NB4 (cell line): ENCODE measurements around the gene AGTPBP1.

ENCODE experiments used
- MYC ChIP-seq: IDR thresholded peaks from 2 replicates; pipeline ENCODE4 v1.6.1; 2011; ENCODE audit warnings: low read depth, low read length
- TF ChIP-seq, protein P1 (sequence below): IDR thresholded peaks from one replicate; pipeline ENCODE4 v1.5.1; 2012; ENCODE audit warnings: low read depth, low read length
- TF ChIP-seq, protein P2 (sequence below): IDR thresholded peaks from 2 replicates; pipeline ENCODE4 v1.6.1; 2011; ENCODE audit warnings: low read depth, low read length

DNA sequence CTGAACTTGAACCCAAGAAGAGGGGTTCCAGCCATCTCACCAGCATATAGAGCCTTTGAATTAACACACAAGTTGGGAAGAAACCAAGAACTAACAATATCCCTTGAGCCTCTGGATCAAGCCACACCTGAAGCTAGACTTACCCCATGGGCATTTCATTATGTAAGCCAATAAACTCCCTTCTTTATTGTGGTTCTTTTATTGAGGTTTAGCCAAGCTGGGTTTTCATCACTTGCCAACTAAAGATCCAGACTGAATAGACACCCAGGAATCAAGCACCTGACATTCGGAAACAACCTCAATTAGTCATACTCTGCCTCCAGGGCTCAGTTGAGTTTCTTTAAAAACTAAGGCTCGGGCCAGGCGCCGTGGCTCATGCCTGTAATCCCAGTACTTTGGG, 226.7 kb downstream of the AGTPBP1 start:
- TF ChIP-seq, protein P1, sequence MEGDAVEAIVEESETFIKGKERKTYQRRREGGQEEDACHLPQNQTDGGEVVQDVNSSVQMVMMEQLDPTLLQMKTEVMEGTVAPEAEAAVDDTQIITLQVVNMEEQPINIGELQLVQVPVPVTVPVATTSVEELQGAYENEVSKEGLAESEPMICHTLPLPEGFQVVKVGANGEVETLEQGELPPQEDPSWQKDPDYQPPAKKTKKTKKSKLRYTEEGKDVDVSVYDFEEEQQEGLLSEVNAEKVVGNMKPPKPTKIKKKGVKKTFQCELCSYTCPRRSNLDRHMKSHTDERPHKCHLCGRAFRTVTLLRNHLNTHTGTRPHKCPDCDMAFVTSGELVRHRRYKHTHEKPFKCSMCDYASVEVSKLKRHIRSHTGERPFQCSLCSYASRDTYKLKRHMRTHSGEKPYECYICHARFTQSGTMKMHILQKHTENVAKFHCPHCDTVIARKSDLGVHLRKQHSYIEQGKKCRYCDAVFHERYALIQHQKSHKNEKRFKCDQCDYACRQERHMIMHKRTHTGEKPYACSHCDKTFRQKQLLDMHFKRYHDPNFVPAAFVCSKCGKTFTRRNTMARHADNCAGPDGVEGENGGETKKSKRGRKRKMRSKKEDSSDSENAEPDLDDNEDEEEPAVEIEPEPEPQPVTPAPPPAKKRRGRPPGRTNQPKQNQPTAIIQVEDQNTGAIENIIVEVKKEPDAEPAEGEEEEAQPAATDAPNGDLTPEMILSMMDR, result no peak
- TF ChIP-seq, protein P2, sequence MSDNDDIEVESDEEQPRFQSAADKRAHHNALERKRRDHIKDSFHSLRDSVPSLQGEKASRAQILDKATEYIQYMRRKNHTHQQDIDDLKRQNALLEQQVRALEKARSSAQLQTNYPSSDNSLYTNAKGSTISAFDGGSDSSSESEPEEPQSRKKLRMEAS, result no peak
- no peak for TF ChIP-seq MYC
